AG04449 (cell line): ENCODE results near the gene ETS2.

Source experiments
- CTCF ChIA-PET: fragments of 350-600 bp; formaldehyde crosslinking; extraction: SDS; loops from one replicate; lab custom pipeline; 2021; ENCODE audit warnings: antibody characterized with exemption; lab: Yijun Ruan, JAX
- POLR2A ChIA-PET: fragments of 400-600, 350-600 bp; formaldehyde crosslinking; extraction: SDS; loops from one replicate; lab custom pipeline; 2020; ENCODE audit warnings: antibody characterized with exemption, inconsistent platforms; lab: Yijun Ruan, JAX
- DNase-seq: peaks from one replicate; pipeline ENCODE4 v3.0.0-alpha.2; 2010; ENCODE audit warnings: low read depth, low spot score
- H3K4me3 ChIP-seq: 2 replicates; pipeline ENCODE4 v1.5.1; 2011; ENCODE audit warnings: low read depth, mild to moderate bottlenecking, control low read depth, low read length
- CTCF ChIP-seq: IDR thresholded peaks from one replicate; pipeline ENCODE4 v1.5.1; 2011; ENCODE audit warnings: mild to moderate bottlenecking, moderate library complexity, low read length, control low read depth, inconsistent platforms; ENCODE audit not compliant: insufficient read depth; ENCODE audit errors: missing control alignments

ETS2 gene

GRCh38 chr21:38857152-38857825 is 51.6 kb downstream of the ETS2 start:
- CTCF ChIA-PET: interaction anchor here (1.2 kb wide), 1 partner anchor 10 kb away, joined by 3 read pairs; no protein-coding TSS in a partner anchor
- POLR2A ChIA-PET: no interaction called here

GRCh38 chr21:38858026-38858811 is 52.5 kb downstream of the ETS2 start:
- no peak overlapping the region for H3K4me3 ChIP-seq
- POLR2A ChIA-PET: no interaction called here
- no peak for DNase-seq
- TF ChIP-seq CTCF: no peak
- CTCF ChIA-PET: interaction anchor here (0.6 kb wide), 1 partner anchor 9 kb away, joined by 4 read pairs; no protein-coding TSS in a partner anchor

More at GRCh38 chr21:38857152-38857825, 51.6 kb downstream of the ETS2 start:
- H3K4me3 ChIP-seq: no peak overlapping the region
- DNase-seq: no peak
- no peak for TF ChIP-seq CTCF

- POLR2A ChIA-PET: no interaction called here
- no peak for TF ChIP-seq CTCF
- DNase-seq: no peak
- CTCF ChIA-PET: interaction anchor here (0.6 kb wide), 1 partner anchor 8 kb away, joined by 4 read pairs; no protein-coding TSS in a partner anchor
- H3K4me3 ChIP-seq: no peak overlapping the region
Observed at GRCh38 chr21:38858812-38859205, 53.1 kb downstream of the ETS2 start.

- ChIA-PET CTCF (interaction anchor here (1.0 kb wide), 1 partner anchor 16 kb away, joined by 3 read pairs; no protein-coding TSS in a partner anchor), POLR2A (no interaction called here)
- TF ChIP-seq CTCF: no peak
- DNase-seq: no peak
- H3K4me3 ChIP-seq: no peak overlapping the region
Observed at GRCh38 chr21:38859852-38860251, 54.1 kb downstream of the ETS2 start.

GRCh38 chr21:38861056-38861455 is 55.3 kb downstream of the ETS2 start:
- no peak for DNase-seq
- POLR2A ChIA-PET: no interaction called here
- no peak overlapping the region for H3K4me3 ChIP-seq
- CTCF ChIA-PET: interaction anchor here (0.7 kb wide), 1 partner anchor 9 kb away, joined by 3 read pairs; no protein-coding TSS in a partner anchor
- no peak for TF ChIP-seq CTCF
